ENCODE measurements around the gene ADGRD1.

Gene ADGRD1

GRCh38 chr12:131007031-131007739, 53.5 kb downstream of the ADGRD1 start:
- DNase-seq (ENCODE audit: low spot score), result no peak

GRCh38 chr12:131007740-131008117, 54.0 kb downstream of the ADGRD1 start:
- no peak for DNase-seq (ENCODE audit: low spot score)

GRCh38 chr12:131008131-131008912, 54.6 kb downstream of the ADGRD1 start:
- no peak for DNase-seq (ENCODE audit: low spot score)

- no peak for DNase-seq (ENCODE audit: low spot score)
These were observed 55.2 kb downstream of the ADGRD1 start for GRCh38 chr12:131008913-131009270.

DNA sequence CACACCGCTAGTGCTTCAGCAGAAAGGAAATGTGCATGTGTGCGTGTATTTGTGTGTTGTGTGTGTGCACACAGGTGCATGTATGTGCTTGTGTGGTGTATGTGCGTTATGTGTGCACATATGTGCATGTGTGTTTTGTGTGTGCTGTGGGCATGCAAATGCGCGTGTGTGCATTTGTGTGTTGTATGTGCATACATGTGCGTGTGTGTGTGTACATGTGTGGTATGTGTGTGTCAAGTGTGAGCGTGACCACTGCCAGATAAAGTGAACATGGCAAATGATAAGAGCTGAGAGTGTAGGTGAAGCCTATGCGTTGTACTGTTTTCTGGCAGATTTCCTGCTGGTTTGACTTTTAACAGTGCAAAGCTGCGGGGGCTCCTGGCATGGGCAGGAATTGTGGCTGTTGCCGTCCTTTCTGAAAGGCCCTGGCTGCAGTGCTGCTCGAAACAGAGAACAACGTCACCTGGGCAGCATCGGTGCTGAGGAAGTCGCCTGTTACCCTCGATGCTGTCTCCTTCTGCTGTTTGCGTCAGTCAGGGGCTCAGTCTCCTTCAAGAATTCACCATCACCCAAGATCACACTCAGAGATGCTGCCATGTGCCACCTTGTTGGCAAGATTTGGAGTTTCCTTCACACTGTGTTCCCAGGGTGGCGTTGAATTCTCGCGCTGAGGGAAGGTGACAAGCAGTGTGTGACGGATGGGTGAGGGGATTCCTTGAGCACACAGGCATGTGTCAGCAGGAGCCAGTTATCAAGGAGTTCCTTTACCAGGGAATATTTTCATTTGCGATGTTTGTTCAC, 56.1 kb downstream of the ADGRD1 start:
- DNase-seq (ENCODE audit: low spot score), result no peak

DNA sequence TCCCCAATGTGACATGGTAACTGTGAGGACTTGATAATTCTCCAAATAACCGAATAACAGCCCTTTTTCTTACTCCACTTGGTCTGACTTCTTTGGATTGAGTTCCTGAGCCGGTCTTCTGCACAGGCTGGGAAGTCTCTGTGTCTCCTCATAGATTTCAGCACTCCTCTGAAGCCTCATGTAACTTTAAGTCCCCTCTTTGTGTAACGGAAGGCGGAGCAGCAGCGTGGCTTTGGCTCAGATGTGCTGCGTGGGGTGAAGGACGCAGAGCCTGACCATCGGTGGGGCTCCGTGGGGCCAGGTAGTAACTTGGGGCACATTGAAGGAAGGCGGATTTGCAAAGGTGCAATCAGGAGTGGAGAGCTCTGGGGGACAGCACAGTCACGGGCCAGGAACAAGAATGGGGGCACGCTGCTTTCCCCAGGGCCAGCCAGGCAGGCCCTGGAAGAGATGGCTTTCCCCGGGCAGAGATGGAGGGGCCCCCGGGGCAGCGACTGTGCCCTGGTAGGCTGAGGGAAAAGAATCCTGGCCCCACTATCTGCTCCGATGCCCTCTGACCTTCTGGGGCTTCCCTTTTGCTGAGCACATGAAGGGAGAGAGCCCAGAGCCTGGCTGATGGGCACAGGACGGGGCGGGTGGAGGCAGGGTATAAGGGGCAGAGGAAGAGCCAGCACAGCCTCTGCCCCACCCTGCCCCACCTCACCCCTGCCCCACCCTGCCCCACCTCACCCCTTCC, 56.9 kb downstream of the ADGRD1 start:
- no peak for DNase-seq (ENCODE audit: low spot score)

GRCh38 chr12:131011165-131012079, 57.7 kb downstream of the ADGRD1 start:
- no peak for DNase-seq (ENCODE audit: low spot score)

- no peak for DNase-seq (ENCODE audit: low spot score)
These were observed 58.8 kb downstream of the ADGRD1 start for GRCh38 chr12:131012279-131013069.

DNA sequence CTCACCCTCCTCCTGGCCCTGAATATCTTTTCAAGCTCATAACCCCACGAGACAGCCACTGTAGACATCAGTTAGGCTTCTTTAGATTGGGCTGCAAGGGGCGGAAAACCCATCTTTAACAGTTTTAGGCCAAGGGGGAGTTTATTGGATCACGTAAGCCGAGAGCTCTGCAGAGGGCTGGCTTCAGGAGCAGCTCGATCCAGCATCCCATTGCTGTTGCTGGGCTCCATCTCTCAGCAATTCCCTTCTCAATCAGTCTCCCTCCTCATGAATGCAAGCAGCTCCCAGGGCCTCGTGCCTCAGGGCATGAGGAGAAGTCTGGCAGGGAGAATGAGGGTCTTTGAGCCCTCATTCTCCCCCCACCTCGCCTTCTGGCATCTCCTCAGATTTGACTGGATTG, 59.4 kb downstream of the ADGRD1 start:
- no peak for DNase-seq (ENCODE audit: low spot score)

DNA sequence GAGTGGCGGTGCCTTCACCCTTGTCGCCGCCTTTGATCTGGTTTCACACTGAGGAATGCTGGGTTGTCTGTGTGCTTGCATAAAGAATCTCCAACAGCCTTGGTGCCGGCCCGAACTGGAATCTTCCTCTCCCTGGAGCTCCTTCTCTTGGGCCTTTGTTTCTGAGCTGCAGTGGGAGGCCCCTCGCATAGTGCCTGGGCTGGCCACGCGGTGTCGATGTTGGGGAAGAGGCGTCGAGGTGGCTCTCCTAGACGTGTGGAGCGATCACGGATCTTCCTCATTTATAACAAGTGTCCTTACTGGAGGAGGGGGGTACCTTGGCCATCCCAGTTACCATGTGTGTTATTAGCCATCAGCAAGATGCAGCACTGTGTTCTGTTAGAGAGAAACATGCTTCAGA, 60.6 kb downstream of the ADGRD1 start:
- no peak for DNase-seq (ENCODE audit: low spot score)

GRCh38 chr12:131015581-131016337, 62.1 kb downstream of the ADGRD1 start:
- DNase-seq (ENCODE audit: low spot score), result no peak

DNA sequence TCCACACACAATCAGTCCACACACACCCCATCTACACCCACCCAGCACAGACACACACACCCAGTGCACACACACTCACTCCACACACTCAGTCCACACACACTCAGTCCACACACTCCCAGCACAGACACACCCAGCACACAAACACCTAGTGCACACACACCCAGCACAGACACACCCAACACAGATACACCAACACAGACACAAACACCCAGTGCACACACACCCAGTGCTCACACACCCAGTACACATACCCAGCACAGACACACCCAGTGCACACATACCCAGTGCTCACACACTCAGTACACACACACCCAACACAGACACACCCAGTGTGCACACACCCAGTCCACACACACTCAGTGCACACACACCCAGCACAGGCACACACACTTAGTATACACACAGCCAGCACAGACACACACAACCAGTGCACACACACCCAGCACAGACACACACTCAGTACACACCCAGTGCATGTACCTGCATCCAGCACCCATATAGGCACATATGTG, 63.8 kb downstream of the ADGRD1 start:
- no peak for DNase-seq (ENCODE audit: low spot score)

DNA sequence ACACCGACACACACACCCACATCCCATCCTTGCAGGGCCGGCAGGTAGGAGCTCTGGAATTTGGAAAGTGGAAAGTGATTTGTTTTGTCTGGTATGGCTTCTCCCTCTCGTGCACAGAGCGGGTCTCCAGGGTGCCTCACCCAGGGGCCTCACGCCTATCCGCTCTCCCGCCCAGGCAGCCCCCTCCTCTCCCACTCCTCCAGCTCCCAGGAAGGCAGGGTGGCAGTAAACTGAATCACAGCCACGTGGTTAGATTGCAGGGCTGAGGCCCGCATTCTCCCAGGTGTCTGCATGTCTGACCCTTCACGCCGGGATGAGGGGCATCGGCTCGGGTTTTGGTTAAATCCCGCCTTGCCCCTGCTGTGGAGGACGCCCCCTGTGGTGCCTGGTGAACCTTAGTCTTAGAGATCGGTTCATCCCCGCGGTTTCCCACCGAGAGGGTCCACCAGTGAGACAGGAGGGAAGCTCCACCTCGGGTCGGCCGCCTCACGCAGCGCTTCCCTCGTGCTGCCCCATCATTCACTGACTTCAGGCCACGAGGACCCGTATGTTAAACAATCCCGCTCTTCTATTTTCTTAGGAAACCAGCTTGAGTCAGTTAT, 64.4 kb downstream of the ADGRD1 start:
- DNase-seq (ENCODE audit: low spot score), result no peak

DNA sequence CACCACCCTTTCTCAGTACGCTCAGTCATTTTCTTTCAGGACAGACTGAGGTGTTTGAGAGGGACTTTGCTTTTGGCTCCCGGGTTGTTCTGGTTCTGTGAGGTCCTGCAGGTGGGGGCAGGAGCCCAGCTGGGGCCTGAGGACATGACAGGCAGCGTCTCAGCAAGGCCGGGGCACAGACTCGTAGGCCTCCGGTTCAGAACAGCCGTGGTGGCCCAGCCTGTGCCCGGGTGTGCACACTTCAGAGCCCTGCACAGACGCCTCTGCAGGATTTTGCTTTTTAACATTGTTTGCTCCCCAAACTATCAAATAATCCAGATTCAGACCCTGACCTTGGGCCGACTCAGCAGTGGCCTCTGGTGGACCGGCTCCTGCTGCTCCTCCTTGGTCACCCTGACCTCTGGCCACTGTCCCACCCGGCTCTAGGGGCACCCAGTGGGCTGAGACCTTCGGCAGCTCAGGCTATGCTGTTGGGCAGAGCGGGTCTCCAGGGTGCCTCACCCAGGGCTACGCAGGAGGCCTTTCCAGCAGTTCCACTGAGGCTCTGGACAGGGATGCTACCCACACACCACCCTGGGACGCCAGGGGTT, 65.2 kb downstream of the ADGRD1 start:
- DNase-seq (ENCODE audit: low spot score), result no peak

DNA sequence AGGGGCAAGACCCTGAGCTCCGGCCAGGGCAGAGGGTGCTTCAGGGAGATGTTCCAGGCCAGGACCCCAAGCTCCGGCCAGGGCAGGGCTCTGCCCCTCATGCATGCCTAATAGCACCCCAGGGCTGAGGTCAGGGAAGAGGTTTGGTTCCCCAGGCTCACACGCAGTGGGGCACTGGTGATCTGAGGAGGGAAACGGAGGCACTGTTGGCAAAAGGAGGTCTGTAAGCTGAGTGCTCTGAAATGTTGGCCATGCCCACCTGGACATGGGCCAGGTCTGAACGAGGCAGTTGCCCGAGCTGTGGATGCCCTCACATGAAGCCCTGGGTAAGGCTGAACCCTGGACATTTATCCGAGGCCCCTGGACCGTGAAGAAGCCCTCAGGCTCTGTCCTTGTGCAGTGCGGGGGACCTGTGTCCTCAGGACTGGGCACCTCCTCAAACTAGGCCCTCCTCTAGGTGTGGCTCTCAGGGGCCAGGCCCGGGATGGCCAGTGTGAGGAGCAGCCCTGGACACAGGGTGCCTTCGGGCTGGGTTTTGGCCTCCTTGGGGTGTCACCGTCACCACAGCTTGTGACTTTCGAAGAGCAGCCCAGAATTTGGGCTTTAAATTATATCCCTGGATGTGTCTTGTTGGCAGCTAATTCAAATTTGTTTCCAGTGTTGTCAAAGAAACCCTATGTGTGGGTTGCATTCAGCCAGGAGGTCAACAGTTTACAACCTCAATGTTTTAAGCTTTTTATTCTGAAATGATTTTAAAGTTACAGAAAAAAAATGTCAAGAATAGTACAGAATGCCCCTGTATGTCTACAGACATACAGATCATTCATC, 66.8 kb downstream of the ADGRD1 start:
- DNase-seq (ENCODE audit: low spot score), result no peak

GRCh38 chr12:131021154-131021541, 67.4 kb downstream of the ADGRD1 start:
- no peak for DNase-seq (ENCODE audit: low spot score)

DNA sequence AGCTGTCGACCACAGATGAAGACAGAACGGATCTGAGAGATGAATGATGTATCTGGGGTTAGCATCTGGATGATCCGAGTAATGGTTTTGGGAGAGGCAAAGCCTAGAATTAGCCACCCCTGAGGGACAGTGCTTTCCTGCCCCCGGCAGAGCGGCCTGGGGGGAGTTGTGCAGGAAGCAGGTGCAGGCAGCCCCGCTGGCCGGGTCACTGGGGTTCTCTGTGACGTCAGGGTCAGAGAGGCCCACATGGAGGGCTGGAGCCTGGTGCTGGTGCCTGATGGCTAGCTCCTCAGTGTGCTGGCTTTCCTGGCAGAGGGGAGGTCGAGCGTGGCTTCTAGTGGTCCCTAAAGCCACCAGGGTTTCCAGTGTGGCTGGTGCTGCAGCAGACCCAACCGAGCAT, 70.3 kb downstream of the ADGRD1 start:
- DNase-seq (ENCODE audit: low spot score), result no peak

DNA sequence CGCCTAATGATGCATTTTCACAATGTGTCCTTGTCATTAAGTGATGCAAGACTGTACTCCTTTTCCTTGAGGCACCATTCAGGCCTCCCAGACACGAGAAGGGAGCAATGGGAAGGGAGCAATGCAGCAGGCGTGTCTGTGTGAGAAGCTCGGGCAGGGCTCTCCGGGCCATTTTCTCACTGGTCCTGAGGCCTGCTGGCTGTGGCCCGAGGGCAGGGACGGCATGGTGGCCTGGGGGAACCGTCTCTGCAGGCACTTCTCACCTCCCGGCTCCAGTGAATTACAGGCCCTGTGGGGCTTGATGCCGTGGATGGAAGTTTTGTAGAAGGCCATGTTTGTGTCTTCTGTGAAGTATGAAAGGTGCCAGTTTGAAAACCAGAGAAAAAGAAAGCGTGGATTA, 71.0 kb downstream of the ADGRD1 start:
- DNase-seq (ENCODE audit: low spot score), result no peak
